NCI-H82 treated with DMSO at 0.1 percent for 48 hours (cell line): ENCODE results near the gene SLAMF6.

ENCODE experiments used
- DNase-seq: peaks from one replicate; lab custom pipeline; 2025; ENCODE audit not compliant: unreplicated experiment; lab: John Stamatoyannopoulos, UW

SLAMF6 gene

GRCh38 chr1:160472112-160472511 lies 50.9 kb downstream of the SLAMF6 start:
- DNase-seq: no peak

GRCh38 chr1:160471253-160471652 lies 51.8 kb downstream of the SLAMF6 start:
- no peak for DNase-seq

DNA sequence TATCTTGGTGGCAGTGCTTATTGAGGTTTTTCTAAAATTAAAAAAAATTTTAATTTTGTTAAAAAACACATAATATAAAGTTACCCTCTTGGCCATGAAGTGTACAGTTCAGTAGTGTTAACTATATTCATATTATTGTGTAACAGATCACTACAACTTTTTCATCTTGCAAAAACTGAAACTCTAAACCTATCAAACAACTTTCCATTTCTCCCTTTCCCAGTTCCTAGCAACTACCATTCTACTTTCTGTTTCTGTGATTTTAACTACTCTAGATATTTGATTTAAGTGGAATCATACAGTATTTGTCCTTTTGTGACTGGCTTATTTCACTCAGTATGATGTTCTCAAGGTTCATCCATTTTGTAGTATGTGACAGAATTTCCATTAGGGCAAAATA lies 55.5 kb downstream of the SLAMF6 start:
- DNase-seq: no peak

GRCh38 chr1:160466961-160467360 lies 56.1 kb downstream of the SLAMF6 start:
- no peak for DNase-seq

DNA sequence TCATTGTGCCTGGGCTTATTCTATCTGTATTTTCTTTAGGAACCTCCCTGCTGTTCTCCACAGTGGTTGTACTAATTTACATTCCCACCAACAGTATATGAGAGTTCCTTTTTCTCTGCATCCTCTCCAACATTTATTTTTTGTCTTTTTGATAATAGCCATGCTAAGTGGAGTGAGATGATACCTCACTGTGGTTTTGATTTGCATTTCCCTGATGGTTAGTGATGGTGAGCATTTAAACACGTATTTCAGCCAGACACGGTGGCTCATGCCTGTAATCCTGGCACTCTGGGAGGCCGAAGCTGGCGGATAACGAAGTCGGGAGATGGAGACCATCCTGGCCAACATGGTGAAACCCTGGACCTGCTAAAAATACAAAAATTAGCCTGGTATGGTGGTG lies 57.9 kb downstream of the SLAMF6 start:
- no peak for DNase-seq

DNA sequence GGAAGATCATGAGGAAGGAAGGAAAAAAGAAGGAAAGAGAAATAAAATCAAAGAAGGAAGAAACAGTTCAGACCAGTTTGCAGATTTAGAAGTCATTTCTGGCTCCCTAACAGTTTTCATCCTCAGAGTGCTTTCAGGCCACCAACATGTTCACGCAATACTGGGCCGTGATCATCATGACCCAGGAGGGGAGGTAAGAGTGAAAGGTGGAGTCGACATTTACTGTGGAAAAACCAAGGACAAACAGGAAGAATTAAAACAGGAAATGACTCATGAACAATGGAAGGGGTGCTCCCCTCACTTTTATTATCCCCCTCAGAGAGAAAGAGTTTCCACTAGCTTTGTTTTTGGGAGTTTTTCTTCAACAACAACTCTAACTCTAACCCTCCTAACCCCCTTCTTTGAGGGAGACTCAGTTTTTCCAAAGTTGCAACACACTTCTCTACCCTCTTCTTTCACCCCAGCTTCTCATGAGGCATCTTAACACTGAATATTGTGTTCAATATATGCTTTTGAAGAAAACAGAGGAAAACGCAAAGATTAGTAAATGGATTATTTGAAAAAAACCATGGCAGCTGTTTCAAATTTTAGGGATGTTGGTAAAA lies 62.3 kb downstream of the SLAMF6 start:
- no peak for DNase-seq

- DNase-seq: no peak
Measured at GRCh38 chr1:160460214-160460642, 62.8 kb downstream of the SLAMF6 start.

- no peak for DNase-seq
Measured at GRCh38 chr1:160459687-160460086, 63.4 kb downstream of the SLAMF6 start.

DNA sequence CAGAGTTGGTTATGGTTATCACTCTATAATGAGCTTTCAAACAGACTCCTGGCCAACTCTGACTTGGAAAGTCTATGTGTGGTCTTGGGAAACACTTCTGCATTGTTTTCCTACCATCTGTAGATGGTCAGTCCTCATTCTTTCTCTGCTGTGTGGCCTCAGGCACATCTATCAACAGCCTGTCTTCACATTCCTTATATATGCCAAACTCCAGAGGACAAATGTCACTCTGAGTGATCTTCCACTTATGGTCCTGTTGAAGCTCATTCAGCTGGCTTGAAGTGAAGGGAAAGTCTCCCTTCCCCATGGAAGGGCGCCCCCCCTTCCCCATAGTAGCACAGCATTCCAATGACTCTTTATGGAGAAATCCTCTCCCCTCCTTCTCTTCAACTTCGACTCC lies 64.0 kb downstream of the SLAMF6 start:
- no peak for DNase-seq

- no peak for DNase-seq
Measured at GRCh38 chr1:160455153-160455517, 67.9 kb downstream of the SLAMF6 start.

GRCh38 chr1:160454371-160455152 lies 68.5 kb downstream of the SLAMF6 start:
- DNase-seq: no peak

DNA sequence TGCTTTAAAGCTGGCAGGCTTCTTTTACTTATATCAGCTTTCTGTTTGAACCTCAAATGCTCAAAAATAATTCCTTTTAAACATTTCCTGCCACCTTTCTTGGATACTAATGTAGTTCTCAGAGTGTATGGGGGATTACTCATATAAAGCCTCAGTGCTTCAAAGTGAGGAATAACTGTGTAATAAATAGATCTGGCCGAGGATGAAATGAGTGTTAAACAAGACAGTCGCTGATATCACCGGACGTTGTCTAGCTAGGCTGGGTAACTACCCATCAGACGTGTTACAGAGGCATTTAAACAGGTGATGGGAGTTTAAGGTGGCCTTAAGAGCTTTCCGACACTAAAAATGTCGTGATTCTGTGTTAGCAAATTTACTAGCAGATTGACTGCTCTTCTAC lies 69.6 kb downstream of the SLAMF6 start:
- no peak for DNase-seq

DNA sequence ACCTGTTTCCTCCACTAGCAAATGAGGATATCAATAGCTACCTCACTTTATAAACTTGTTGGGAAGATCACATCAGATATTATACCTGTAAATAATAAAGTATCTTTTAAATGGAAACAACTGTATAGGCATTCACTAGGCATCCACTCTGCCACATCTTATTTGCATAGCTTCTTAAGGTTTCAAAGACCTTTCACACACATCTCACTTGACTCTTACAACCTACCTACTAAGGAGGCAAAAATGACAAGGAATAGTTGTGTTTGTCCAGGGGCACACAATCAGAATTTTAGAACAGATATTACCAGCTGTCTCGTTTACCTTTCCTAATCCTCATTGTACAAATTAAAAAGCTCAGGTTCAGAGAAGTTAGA lies 71.2 kb downstream of the SLAMF6 start:
- DNase-seq: no peak

GRCh38 chr1:160451119-160451858 lies 71.8 kb downstream of the SLAMF6 start:
- no peak for DNase-seq

DNA sequence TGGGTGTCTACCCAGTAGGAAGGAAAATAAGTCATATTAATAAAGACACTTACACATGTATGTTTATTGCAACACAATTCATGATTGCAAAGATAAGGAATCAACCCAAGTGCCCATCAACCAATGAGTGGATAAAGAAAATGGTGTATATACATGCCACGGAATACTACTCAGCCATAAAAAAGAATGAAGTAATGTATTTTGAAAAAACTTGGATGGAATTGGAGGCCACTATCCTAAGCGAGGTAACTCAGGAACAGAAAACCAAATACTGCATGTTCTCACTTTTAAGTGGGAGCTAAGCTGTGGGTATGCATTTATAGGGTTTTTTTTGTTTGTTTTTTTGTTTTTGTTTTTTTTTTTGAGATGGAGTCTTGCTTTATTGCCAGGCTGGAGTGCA lies 73.6 kb downstream of the SLAMF6 start:
- no peak for DNase-seq

GRCh38 chr1:160446945-160447600 lies 76.0 kb downstream of the SLAMF6 start:
- no peak for DNase-seq

DNA sequence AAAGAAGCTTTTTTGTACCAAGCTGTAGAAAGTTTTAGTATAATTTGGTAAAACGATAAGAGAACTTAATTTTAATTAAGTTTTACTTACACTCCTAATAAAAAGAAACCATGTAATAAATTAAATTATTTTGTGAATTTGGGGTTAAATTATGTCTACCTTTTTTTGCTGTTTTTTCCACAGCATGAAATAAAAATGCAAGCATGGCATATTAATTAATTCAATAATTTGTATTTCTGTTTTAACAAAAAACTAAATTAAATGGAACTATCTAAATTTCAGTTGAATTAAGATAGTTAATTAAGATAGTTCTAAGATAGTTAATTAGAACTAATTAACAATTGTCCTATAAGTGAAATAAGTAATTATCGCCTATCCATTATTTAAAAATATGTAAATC lies 83.3 kb downstream of the SLAMF6 start:
- no peak for DNase-seq

DNA sequence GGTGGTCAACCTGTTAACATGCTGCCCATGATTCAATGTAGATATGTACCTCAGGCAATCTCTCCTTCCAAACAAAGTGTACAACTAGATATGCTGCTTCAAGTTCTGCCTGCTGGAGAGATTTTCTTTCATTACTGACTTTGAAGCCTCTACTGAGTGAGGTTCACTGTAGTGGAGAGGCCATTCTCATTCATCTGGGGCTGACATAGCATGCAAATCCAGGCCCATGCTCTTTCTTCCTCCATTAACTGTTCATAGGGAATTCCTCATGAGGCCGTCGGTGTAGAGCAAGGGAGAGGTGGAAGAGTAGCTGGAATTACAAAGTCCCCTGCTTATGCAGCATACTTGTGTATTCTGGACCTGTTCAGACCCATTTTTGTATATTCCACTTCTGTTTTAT lies 84.1 kb downstream of the SLAMF6 start:
- DNase-seq: no peak

- no peak for DNase-seq
Measured at GRCh38 chr1:160438317-160438918, 84.6 kb downstream of the SLAMF6 start.

GRCh38 chr1:160437432-160438316 lies 85.4 kb downstream of the SLAMF6 start:
- no peak for DNase-seq
